Cardiac muscle cell (in vitro differentiated cells and primary cell): ENCODE measurements around the gene HOATZ. TPM values are rescaled to one million over a fixed set of nuclear protein-coding genes. Genes with fewer than 3 reads are reported as not detected.
A peak's percentile ranks its signal among the peaks of the same experiment; 100 is the strongest.

Experiments used
- DNase-seq, 2 donors: peaks; one replicate each; pipeline versions ENCODE4 v3.0.0 to v3.0.0-alpha.2; 2010 to 2017; ENCODE audit warnings: low read depth in 1 of 2, low spot score in 1 of 2
- H3K27ac ChIP-seq: fragments of 200-600 bp; sonication (generic); 2 replicates; pipeline ENCODE4 v1.5.1; 2016
- H3K27me3 ChIP-seq: fragments of 200-600 bp; sonication (generic); 2 replicates; pipeline ENCODE4 v1.6.0; 2016; ENCODE audit warnings: control low read depth
- H3K36me3 ChIP-seq: fragments of 200-600 bp; sonication (generic); 2 replicates; pipeline ENCODE4 v1.5.1; 2016; ENCODE audit warnings: control low read depth
- H3K4me1 ChIP-seq: fragments of 200-600 bp; sonication (generic); 2 replicates; pipeline ENCODE4 v1.8.1; 2017; ENCODE audit warnings: low read depth, mild to moderate bottlenecking, mixed run types
- H3K4me3 ChIP-seq: fragments of 200-600 bp; sonication (generic); 2 replicates; pipeline ENCODE4 v1.5.1; 2016; ENCODE audit warnings: mild to moderate bottlenecking
- H3K9me3 ChIP-seq: fragments of 200-600 bp; sonication (generic); 2 replicates; pipeline ENCODE4 v1.5.1; 2017; ENCODE audit warnings: low read depth, mild to moderate bottlenecking, control low read depth
- polyA plus RNA-seq: library from polyadenylated mRNA; unstranded; fragments of >200 nt; fragmentation: Nextera tagmentation; extraction: Ambion mirVana; gene quantifications from 2 replicates; pipeline ENCODE4 v1.2.1, GENCODE V29; 2016
- total RNA-seq: library from RNA; depleted of rRNA; stranded (reverse); fragments of >200 nt; gene quantifications from 2 replicates; pipeline ENCODE4 v1.2.3, GENCODE V29; 2016
- TF ChIP-seq, protein P1 (sequence below): IDR thresholded peaks from 2 replicates; pipeline ENCODE4 v1.5.1; 2012; ENCODE audit warnings: low read depth, mild to moderate bottlenecking, low read length

Gene HOATZ
- total and polyA plus RNA-seq, 2 experiments from 2014 or later = not detected

DNA sequence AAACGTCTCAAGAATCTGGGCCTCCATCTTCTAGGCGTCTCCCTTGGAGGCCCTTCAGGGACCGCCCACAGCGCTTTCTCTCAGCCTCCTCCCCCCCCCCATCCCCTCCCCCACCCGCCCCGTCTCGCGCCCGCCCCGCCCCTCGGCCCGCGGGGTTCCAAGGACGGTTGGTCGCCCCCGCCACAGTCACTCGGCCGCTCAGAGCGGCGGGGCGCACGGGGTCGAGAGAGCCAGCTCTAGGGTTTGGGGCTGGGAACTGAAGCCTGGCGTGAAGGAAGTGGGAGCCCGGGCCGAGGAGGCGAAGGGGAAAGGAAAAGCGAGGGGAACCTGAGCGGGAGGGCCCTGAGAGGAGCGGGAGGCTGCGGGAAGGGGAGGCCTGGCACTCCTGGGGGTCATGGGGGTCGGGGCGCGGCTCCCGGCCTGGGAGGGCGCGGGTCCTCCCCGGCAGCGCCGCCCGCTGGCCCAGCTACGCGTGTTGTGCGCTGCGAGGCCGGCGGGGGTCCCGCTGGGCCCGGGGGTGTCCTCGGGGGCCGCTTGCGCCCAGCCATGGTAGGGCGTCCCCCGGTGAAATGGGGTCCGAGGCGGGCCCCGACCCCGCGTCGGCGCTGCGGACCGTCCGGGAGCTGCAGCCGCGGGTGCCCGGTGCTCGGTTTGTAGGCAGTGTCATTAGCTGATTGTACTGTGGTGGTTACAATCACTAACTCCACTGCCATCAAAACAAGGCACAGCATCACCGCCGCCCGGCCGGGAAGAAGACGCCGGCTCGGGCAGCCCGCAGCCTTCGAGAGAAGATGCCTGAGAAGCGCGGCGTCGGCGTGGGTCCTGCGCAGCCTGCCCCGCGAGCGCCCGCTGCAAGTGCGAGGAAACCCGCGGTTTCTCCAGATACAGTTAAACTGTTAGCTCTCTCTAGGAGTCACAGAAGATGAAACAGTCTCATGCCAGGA, 2.0 kb upstream of the HOATZ start, which contains the start of gene BTG4:
TSS of gene BTG4 (minus strand) at position 91 of the 944 bp plus-strand sequence. CDS start 13,610 bp downstream, outside the sequence.
- peaks cover 54% of the 10 kb centered on the region for H3K27me3 ChIP-seq
- TF ChIP-seq, protein P1, sequence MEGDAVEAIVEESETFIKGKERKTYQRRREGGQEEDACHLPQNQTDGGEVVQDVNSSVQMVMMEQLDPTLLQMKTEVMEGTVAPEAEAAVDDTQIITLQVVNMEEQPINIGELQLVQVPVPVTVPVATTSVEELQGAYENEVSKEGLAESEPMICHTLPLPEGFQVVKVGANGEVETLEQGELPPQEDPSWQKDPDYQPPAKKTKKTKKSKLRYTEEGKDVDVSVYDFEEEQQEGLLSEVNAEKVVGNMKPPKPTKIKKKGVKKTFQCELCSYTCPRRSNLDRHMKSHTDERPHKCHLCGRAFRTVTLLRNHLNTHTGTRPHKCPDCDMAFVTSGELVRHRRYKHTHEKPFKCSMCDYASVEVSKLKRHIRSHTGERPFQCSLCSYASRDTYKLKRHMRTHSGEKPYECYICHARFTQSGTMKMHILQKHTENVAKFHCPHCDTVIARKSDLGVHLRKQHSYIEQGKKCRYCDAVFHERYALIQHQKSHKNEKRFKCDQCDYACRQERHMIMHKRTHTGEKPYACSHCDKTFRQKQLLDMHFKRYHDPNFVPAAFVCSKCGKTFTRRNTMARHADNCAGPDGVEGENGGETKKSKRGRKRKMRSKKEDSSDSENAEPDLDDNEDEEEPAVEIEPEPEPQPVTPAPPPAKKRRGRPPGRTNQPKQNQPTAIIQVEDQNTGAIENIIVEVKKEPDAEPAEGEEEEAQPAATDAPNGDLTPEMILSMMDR = no peak

DNA sequence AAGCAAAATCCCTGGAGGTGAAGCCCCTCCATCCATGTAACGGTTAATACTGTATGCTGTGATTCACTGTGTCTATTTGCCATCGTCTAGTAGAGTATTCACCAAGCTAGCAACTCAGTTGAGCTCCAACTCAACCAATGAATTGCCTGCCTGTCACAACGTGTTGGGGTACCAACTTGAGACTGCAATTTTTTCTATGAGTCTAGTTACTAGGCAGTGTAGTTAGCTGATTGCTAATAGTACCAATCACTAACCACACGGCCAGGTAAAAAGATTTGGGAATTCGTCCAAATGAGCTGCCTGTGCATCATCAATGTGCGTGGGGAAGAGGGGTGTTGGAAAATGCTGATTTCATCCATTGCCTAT, 1.4 kb upstream of the HOATZ start:
- Histone ChIP-seq H3K9me3 (no peaks in the 10 kb centered on the region), H3K4me1 (no peaks in the 10 kb centered on the region), H3K4me3 (no peak overlapping the region), H3K27me3 (peaks cover 54% of the 10 kb centered on the region), H3K27ac (no peak overlapping the region), H3K36me3 (no peaks in the 10 kb centered on the region)
- TF ChIP-seq, protein P1 = no peak
- DNase-seq = no peak

More for the DNA sequence above, 2.0 kb upstream of the HOATZ start, which contains the start of gene BTG4:
- no peak within 1 kb of the TSS for H3K27ac ChIP-seq
- no peaks in the 10 kb centered on the region for H3K36me3 ChIP-seq
- H3K4me1 ChIP-seq = no peaks in the 10 kb centered on the region
- H3K9me3 ChIP-seq = no peaks in the 10 kb centered on the region
- DNase-seq = peak; percentile 27 to 34
- H3K4me3 ChIP-seq = peak within 1 kb of the TSS; percentile 25

DNA sequence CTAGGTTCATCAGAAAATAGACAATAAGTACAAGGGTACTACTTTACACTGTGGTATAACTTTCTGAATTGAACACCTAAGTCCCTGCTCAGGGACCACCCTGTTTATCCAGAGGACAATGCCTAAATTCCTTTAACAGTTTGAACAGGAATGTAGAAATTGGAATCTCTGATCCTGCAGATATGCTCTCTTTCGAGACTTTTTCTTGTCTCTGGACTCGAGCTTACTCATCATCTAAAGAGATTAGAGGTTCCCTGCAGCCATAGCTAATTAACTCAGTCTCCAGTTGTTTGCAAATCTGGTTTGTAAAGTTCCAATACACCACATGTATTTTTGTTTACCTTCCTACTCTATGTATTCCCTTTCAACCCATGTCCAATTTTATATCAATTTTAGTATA, 1.0 kb downstream of the HOATZ start:
- H3K27ac ChIP-seq = no peak overlapping the region
- TF ChIP-seq, protein P1 = no peak
- peaks cover 53% of the 10 kb centered on the region for H3K27me3 ChIP-seq
- H3K9me3 ChIP-seq = no peaks in the 10 kb centered on the region
- no peaks in the 10 kb centered on the region for H3K36me3 ChIP-seq
- no peak for DNase-seq
- H3K4me3 ChIP-seq = no peak overlapping the region
- no peaks in the 10 kb centered on the region for H3K4me1 ChIP-seq

DNA sequence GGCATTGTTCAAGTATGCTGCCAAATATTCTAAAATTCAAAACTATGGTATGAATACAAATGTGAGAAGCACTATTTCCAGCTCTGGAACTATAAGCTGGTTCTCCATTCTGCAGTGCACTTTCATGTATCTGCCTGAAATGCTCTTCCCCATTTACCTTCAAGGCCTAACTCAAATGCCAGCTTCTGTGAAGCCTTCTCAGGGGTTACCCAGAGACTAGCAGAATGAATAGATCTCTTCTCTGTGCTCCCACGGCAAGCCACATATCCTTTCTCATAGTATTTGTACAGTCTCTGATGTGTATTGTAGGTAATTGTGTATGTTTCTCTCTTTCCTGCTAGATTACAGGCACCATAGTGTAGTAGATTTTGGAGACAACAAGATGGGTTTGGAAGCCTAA, 4.1 kb downstream of the HOATZ start:
- Histone ChIP-seq H3K27ac (no peak overlapping the region), H3K27me3 (peaks cover 22% of the 10 kb centered on the region), H3K4me3 (no peak overlapping the region), H3K9me3 (no peaks in the 10 kb centered on the region), H3K36me3 (no peaks in the 10 kb centered on the region), H3K4me1 (no peaks in the 10 kb centered on the region)
- DNase-seq = no peak
- TF ChIP-seq, protein P1 = no peak

DNA sequence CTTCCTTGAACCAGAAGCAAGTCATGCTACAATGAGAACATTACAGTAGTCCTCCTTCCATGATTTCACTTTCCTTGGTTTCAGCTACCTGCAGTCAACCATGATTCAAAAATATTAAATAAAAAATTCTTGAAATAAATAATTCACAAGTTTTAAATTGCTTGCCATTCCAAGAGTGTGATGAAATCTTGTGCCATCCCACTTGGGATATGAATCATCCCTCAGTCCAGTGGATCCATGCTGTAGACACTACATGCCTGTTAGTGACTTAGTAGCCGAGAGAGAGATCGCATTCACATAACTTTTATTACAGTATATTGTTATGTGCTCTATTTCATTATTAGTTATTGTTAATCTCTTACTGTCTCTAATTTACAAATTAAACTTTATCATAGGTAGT, 6.0 kb downstream of the HOATZ start:
- DNase-seq = peak in 1 of 2 donors; percentile 33
- Histone ChIP-seq H3K4me1 (no peaks in the 10 kb centered on the region), H3K36me3 (no peaks in the 10 kb centered on the region), H3K27me3 (peaks cover 3% of the 10 kb centered on the region), H3K9me3 (no peaks in the 10 kb centered on the region), H3K4me3 (no peak overlapping the region), H3K27ac (no peak overlapping the region)
- TF ChIP-seq, protein P1 = no peak
